T-helper 1 cell treated with Interleukin-12 subunit alpha and Interleukin-12 subunit beta and Interleukin-4 antibody, amounts not matched to agents 30 ng/mL and 1 ng/mL, for 36 hours (primary cell): Measurements from ENCODE around the gene TPK1. TPM values are rescaled to one million over a fixed set of nuclear protein-coding genes. Genes with fewer than 3 reads are reported as not detected.

Source experiments
- intact Hi-C: fragments of 100-400 bp; cut with micrococcal nuclease; formaldehyde crosslinking; loops from one replicate; pipeline ENCODE4 v1.15.1; 2024
- total RNA-seq: library from RNA; stranded (reverse); gene quantifications from 2 replicates; pipeline ENCODE4 v1.2.3, GENCODE V29; 2022

Gene TPK1
- 12.1 and 16.3 TPM in 2 replicates for total RNA-seq

DNA sequence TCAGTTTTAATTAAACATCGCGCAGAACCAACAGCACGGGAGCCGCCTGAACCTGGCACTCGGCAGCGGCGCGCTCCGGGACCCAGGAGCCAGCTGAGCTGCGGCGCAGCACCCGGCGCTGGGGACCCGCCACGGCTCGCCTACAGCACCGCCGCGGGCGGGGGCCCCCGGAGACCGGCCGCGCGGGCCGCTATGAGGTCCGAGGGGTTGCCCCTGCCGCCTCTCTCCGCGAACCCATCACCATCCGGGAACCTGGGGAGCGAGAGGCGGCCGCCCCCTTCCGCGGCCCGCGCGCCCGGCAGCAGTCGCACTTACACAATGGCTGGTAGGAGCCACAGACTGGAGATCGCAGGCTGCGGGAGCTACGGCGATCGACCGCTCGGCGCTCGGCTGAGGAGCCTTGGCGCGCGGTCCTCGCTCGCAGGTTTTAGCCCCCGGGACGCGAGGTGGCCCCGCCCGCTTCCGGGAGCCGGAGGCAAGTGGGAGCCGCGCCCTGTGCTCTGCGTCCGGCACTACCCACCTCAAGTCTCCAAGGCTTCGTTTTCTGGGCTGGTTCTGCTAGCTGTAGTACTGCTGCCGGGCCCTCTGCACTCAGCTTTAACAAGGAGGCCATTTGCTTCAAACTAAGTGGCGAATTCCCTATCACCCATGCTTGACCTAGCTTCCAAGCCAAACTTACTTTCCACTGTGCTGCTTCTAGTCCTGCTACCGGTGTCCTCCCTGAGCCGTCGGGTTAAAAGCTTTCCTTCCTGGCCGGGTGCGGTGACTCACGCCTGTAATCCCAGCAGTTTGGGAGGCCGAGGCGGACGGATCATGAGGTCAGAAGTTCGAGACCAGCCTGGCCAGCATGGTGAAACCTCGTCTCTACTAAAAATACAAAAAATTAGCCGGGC lies at the start of gene TPK1:
TPK1 (minus strand) TSS at position 402 of the 893 bp plus-strand sequence. CDS start 451 bp downstream, outside the sequence.
- intact Hi-C loops = loop anchor here (1.0 to 10.0 kb wide), 7 partner anchors 7 to 1551 kb away; partner anchors contain the start of genes CASP2 and TMEM139

- intact Hi-C loops = no loop called here
These were observed 49.6 kb upstream of the TPK1 start for GRCh38 chr7:144885478-144885877.

DNA sequence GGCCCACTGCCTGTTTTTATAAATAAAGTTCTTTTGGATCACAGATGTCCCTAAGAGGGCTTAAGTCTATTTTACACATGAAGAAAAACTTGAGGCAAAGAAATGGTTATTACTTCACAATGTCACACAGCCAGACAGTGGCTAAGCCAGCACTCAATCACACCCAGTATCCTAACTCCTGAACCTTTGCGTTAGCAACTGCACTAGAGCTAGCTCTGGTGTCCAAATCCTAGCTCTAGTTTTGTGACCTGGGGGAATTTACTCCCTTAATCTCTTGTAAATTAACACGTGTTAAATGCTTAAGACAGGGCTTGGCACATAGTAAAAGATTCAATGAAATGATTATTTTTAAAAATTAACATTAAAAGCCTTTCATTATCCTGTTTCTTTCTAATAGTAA lies 49.0 kb upstream of the TPK1 start:
- intact Hi-C loops = no loop called here

DNA sequence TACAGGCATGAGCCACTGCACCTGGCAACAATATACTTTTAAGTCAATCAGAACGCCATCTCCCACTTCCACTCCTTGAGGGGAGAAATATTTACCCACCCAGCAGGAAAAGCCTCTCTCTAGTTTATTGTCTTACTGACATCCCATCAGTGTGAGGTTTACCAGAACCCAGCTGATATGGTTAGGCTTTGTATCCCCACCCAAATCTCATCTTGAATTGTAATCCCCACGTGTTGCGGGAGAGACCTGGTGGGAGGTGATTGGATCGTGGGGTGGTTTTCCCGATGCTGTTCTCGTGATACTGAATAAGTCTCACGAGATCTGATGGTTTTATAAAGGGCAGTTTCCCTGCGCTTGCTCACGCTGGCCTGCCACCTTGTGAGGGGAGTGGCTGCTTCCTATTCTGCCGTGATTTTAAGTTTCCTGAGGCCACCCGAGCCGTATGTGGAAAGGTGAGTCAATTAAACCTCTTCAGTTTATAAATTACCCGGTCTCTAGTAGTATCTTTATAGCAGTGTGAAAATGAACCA lies 37.5 kb upstream of the TPK1 start:
- intact Hi-C loops = no loop called here

DNA sequence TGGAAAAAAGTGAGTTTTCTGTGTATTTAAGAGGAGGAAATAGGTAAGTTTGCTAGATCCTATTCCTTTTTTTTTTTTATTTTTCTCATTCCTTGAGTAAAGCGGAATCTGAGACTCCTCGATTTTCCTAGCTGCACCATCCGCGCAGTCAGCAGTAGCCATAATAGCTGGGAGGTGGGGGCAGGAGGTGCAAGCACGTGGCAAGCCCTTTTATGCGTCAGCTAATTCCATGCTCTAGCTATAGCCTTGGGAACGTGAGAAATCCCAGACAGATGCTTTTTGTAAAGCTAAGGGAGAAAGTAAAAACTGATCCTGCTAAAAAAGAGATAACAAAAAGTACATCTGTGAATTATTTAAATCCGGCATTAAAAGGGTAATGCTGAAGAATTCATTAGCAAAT lies 33.2 kb upstream of the TPK1 start:
- intact Hi-C loops = no loop called here

GRCh38 chr7:144866189-144866588 lies 30.3 kb upstream of the TPK1 start:
- intact Hi-C loops = no loop called here

- intact Hi-C loops = no loop called here
These were observed 27.4 kb upstream of the TPK1 start for GRCh38 chr7:144863320-144863647.

DNA sequence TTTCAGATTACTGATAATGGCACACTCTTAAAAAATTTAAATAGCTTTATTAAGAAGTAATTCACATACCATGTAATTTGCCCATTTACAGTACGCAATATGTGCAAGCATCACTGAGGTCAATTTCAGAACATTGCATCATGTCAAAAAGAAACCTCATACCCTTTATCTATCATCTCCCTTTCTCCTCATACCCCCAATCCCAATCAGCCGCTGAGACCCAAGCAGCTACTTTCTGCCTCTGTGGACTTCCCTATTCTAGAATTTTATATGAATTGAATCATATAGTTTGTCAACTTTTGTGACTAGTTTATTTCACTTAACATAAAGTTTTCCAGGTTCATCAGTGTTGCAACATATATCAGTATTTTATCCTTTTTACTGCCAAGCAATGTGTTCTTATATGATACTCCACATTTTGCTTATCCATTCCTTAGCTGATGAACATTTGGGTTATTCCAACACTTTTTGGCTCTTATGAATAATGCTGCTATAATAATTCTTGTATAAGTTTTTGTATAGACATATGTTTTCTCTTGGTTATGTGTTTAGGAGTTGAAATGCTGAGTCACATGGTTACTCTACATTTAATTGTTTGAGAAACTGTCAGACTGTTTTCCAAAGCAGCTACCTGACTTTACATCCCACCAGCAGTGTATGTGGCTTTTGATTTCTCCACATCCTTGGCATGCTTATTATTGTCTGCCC lies 26.9 kb upstream of the TPK1 start:
- intact Hi-C loops = no loop called here

DNA sequence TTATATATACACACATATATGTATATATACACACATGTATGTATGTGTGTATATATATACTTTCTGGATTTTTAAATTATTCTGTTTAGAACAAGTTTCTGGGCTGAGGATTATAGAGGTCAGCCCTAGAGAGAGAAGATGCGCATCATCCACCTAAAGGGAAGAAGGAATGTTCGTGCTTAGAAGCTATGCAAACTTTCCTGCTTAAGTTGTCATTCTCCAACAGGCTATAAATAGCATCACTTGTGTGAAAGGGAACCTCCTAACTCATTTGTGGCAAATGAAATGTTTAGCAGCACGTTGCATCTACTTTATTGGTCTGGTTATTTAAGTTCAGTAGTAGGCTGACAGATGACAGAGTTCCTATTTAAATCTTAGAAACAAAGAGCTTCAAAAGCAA lies 23.9 kb upstream of the TPK1 start:
- intact Hi-C loops = no loop called here

GRCh38 chr7:144857463-144857862 lies 21.6 kb upstream of the TPK1 start:
- intact Hi-C loops = no loop called here

- intact Hi-C loops = loop anchor here (2.0 kb wide), 1 partner anchor 116 kb away; no protein-coding TSS in a partner anchor
These were observed 19.1 kb upstream of the TPK1 start for GRCh38 chr7:144854839-144855424.

DNA sequence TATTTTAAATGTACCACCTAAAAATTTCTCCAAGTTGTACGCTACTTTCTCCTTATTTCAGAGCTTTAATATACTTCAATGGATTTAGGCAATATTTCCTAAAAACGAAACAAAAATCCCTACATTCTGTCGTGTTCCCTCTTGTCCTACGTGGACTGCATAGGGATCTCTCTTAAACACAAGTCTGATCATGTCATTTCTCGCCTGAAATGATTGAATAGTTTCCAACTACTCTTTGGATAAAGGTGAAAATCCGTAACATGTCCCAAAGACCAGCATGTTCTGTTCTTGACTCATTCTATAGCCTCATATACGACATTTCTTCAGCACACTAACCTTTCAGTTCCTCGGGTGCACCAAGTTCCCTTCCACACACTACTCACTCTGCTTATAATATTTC lies 17.7 kb upstream of the TPK1 start:
- intact Hi-C loops = no loop called here

GRCh38 chr7:144848078-144848477 lies 12.2 kb upstream of the TPK1 start:
- intact Hi-C loops = no loop called here

- intact Hi-C loops = no loop called here
These were observed 6.6 kb upstream of the TPK1 start for GRCh38 chr7:144842377-144842851.

- intact Hi-C loops = loop anchor here (5.0 to 10.0 kb wide), 2 partner anchors 34 to 1552 kb away; partner anchors contain the start of genes CASP2 and TMEM139
These were observed 641 bp upstream of the TPK1 start for GRCh38 chr7:144836545-144836842.

- intact Hi-C loops = loop anchor here (1.0 to 10.0 kb wide), 7 partner anchors 8 to 1550 kb away; partner anchors contain the start of genes CASP2 and TMEM139
These were observed 670 bp downstream of the TPK1 start for GRCh38 chr7:144835155-144835611.

- intact Hi-C loops = loop anchor here (1.0 to 10.0 kb wide), 7 partner anchors 9 to 1550 kb away; partner anchors contain the start of genes CASP2 and TMEM139
These were observed 1.2 kb downstream of the TPK1 start for GRCh38 chr7:144834641-144835144.

GRCh38 chr7:144830811-144831210 lies 5.0 kb downstream of the TPK1 start:
- intact Hi-C loops = loop anchor here (10.0 kb wide), 1 partner anchor 1546 kb away; the partner anchor contains the start of genes CASP2 and TMEM139

DNA sequence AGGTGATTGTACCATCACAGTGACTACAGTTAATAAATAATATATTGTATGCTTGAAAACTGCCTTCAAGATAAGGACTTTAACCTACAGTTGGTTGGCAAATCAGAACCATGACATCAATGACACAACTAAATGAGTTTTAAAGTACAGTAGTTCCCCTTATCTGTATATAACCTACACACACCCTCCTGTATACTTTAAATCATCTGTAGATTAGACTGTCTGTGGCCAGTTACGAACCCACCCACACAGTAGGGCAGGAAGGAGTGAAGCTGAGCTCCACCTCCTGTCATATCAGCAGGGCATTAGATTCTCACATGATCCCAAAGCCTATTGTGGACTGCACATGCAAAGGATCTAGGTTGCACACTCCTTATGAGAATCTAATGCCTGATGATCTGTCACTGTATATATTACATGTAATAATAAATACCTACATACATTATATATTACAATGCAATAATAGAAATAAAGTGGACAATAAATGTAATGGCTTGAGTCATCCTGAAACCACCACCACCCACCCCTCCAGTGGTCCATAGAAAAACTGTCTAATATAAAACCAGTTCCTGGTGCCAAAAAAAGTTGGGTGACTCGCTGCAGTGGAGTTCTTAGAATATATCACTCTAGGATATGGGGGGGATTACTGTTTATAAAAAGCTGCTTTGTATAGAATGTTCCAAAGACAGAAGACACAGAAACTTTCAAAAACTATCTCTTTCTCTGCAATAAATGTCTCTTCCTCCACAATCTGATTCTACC lies 5.6 kb downstream of the TPK1 start:
- intact Hi-C loops = loop anchor here (10.0 kb wide), 1 partner anchor 1545 kb away; the partner anchor contains the start of genes CASP2 and TMEM139

DNA sequence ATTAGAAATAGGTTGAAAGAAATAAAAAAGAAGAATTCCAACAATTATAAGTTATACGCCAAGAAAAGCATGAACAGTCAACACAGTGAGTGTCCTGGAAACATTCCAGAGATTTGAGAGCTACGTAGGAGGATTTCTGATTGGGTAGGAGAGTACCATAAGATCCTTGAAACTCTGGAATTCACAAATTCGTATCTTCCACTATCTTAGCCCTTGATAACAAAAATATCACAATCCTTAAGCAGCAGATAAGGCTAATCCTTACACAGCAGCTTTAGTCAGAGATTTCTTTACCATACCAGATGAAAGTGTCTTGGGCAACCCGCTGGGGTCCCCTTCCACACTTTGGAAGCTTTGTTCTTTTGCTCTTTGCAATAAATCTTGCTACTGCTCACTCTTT lies 8.2 kb downstream of the TPK1 start:
- intact Hi-C loops = no loop called here
